Tibial nerve (tissue), 4 donors: Measurements from ENCODE around the gene ZBTB3.

ENCODE experiments used
- CTCF ChIP-seq, 5 experiments: fragments of 200-600 bp in 3 of 5; fragments of 450-650 bp in 2 of 5; sonication (generic) in 3 of 5; IDR thresholded peaks; one replicate each; pipeline ENCODE4 v1.5.1; 2016 to 2019; ENCODE audit warnings: antibody characterized with exemption in 5 of 5, mild to moderate bottlenecking in 3 of 5, moderate library complexity in 2 of 5
- EP300 ChIP-seq, 2 donors: sonication (generic); formaldehyde crosslinking; IDR thresholded peaks; one replicate each; pipeline ENCODE4 v1.6.1; 2017; ENCODE audit warnings: antibody characterized with exemption in 2 of 2, mild to moderate bottlenecking in 1 of 2
- POLR2A ChIP-seq, 2 donors: fragments of 450-650 bp; IDR thresholded peaks; one replicate each; pipeline ENCODE4 v1.6.1; 2017; ENCODE audit warnings: antibody characterized with exemption in 2 of 2, mild to moderate bottlenecking in 2 of 2, moderate library complexity in 2 of 2

DNA sequence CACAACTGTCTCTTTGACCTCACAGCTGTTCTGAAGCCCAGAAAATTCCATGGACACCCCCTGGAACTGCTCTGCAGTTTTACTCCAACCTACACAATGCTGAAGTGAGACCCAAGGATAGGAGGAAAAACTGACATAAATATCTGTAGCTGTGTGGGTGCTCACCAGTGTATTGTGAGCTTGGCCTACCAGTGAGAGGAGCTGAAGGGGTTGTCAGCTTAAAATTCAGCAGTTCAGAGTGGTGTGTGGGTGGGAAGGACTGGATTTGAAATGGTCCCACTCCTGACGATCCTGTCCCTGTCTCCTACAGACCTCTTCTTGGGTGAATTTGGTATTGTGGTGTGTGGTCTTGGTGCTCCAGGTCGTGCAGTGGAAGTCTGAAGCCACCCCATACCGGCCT is 35.6 kb upstream of the ZBTB3 start:
- no peak for TF ChIP-seq POLR2A (IDR thresholded peaks at IDR 0.05)
- no peak for TF ChIP-seq CTCF (IDR thresholded peaks at IDR 0.05)
- no peak for TF ChIP-seq EP300 (IDR thresholded peaks at IDR 0.05)
